ENCODE data around the gene PRSS35. TPM values are rescaled to one million over a fixed set of nuclear protein-coding genes. Genes with fewer than 3 reads are reported as not detected.
A peak's percentile ranks its signal among the peaks of the same experiment; 100 is the strongest.

Gene PRSS35
- total RNA-seq, 1 experiment from 2014 or later, result 0.10 TPM

DNA sequence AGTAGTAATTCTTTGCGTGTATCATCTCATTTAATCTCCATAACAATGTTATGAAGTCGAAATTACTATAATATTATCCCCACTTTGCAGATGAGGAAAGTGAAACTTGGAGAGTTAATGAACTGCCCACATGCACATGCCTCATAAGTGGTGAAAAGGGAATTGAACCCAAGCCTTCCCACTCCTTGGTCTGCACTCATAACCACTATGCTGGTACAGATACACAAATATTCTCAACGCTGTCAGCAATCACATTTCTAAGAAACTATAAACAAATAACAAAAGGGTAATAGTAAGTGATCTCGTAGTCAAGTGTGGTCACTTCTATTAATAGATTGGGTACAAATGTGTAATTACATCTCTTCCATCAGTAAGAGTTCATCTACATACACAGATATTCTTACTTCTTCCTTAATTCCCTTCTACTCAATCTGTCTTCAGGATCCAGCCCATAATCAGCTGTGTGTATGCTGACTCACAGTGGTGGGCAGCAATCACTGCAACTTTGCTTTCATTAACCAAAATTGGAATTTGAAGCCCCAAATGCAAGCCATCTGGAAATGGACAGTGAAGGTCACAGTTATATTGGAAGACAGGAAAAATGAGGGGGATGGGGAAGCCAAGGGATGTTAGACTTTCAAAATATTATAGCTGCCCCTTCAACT lies 6.6 kb downstream of the PRSS35 start:
- no peaks in the 10 kb centered on the region for H3K9me3 ChIP-seq (ENCODE audit: control insufficient read depth, insufficient read depth, low read depth, low read length)
- ATAC-seq, result no peak
- intact Hi-C loops (cut with micrococcal nuclease; ENCODE audit: unreplicated experiment), result no loop called here
- peaks cover 4% of the 10 kb centered on the region; the same call in 1 of the 2 replicates for H3K27me3 ChIP-seq (ENCODE audit: control insufficient read depth, insufficient read depth, low read length)
- H3K36me3 ChIP-seq (ENCODE audit: control insufficient read depth, insufficient read depth, low read length), result no peaks in the 10 kb centered on the region
- ChIA-PET POLR2A (interaction anchor here (0.6 kb wide), 1 partner anchor 91 kb away, joined by 5 read pairs; no protein-coding TSS in a partner anchor), CTCF (interaction anchor here (0.7 kb wide), 1 partner anchor 101 kb away, joined by 3 read pairs; no protein-coding TSS in a partner anchor)
- H3K4me1 ChIP-seq (ENCODE audit: control insufficient read depth, insufficient read depth, low read length), result no peaks in the 10 kb centered on the region
- TF ChIP-seq CTCF (IDR thresholded peaks at IDR 0.05), result peak; percentile 39
- TF ChIP-seq TCF7L2 (IDR thresholded peaks at IDR 0.05; ENCODE audit: low read depth, low read length), result no peak
- no peak overlapping the region for H3K27ac ChIP-seq (ENCODE audit: low read length)
- no TSS peak for BruUV-seq (replicated peaks)
- DNase-seq (ENCODE audit: low read depth, low spot score), result no peak
- in situ Hi-C loops (cut with HindIII; ENCODE audit: low pct_unique_long_range_greater_than_20kb, low sequenced_read_pairs), result loop anchor here (25.0 kb wide), 1 partner anchor 432 kb away; no protein-coding TSS in a partner anchor
- no peak overlapping the region for H3K4me3 ChIP-seq (ENCODE audit: low read depth in 2 of 2, low read length in 2 of 2)

- POLR2A ChIA-PET, result no interaction called here
- intact Hi-C loops (cut with micrococcal nuclease; ENCODE audit: unreplicated experiment), result no loop called here
- Histone ChIP-seq H3K27ac (ENCODE audit: low read length) (no peak overlapping the region), H3K36me3 (ENCODE audit: control insufficient read depth, insufficient read depth, low read length) (no peaks in the 10 kb centered on the region), H3K4me3 (ENCODE audit: low read depth in 2 of 2, low read length in 2 of 2) (no peak overlapping the region), H3K4me1 (ENCODE audit: control insufficient read depth, insufficient read depth, low read length) (no peaks in the 10 kb centered on the region), H3K9me3 (ENCODE audit: control insufficient read depth, insufficient read depth, low read depth, low read length) (no peaks in the 10 kb centered on the region), H3K27me3 (ENCODE audit: control insufficient read depth, insufficient read depth, low read length) (peaks cover 9% of the 10 kb centered on the region)
- BruUV-seq (replicated peaks), result no TSS peak
- TF ChIP-seq SIN3A (IDR thresholded peaks at IDR 0.05; ENCODE audit: borderline replicate concordance, insufficient read depth, low read depth, low read length) (no peak), TCF7L2 (IDR thresholded peaks at IDR 0.05; ENCODE audit: low read depth, low read length) (no peak), POLR2AphosphoS5 (IDR thresholded peaks at IDR 0.05; ENCODE audit: low read depth, low read length) (no peak), CTCF (IDR thresholded peaks at IDR 0.05) (peak; percentile 89)
- TF ChIP-seq, protein P1, sequence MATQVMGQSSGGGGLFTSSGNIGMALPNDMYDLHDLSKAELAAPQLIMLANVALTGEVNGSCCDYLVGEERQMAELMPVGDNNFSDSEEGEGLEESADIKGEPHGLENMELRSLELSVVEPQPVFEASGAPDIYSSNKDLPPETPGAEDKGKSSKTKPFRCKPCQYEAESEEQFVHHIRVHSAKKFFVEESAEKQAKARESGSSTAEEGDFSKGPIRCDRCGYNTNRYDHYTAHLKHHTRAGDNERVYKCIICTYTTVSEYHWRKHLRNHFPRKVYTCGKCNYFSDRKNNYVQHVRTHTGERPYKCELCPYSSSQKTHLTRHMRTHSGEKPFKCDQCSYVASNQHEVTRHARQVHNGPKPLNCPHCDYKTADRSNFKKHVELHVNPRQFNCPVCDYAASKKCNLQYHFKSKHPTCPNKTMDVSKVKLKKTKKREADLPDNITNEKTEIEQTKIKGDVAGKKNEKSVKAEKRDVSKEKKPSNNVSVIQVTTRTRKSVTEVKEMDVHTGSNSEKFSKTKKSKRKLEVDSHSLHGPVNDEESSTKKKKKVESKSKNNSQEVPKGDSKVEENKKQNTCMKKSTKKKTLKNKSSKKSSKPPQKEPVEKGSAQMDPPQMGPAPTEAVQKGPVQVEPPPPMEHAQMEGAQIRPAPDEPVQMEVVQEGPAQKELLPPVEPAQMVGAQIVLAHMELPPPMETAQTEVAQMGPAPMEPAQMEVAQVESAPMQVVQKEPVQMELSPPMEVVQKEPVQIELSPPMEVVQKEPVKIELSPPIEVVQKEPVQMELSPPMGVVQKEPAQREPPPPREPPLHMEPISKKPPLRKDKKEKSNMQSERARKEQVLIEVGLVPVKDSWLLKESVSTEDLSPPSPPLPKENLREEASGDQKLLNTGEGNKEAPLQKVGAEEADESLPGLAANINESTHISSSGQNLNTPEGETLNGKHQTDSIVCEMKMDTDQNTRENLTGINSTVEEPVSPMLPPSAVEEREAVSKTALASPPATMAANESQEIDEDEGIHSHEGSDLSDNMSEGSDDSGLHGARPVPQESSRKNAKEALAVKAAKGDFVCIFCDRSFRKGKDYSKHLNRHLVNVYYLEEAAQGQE (IDR thresholded peaks at IDR 0.05; ENCODE audit: insufficient read depth in 1 of 2, low read depth in 2 of 2, low read length in 1 of 2), result no peak
- ATAC-seq (peak; percentile 78), DNase-seq (ENCODE audit: low read depth, low spot score) (peak; percentile 43)
- CTCF ChIA-PET, result interaction anchor here (0.6 to 0.8 kb wide), 4 partner anchors 14 to 317 kb away, joined by 3 to 7 read pairs (median 4); no protein-coding TSS in a partner anchor
- in situ Hi-C loops (cut with HindIII; ENCODE audit: low pct_unique_long_range_greater_than_20kb, low sequenced_read_pairs), result no loop called here
These were observed 23.8 kb downstream of the PRSS35 start for GRCh38 chr6:83536034-83536646.
